Measurements from ENCODE around the gene CRYBB1.

Gene CRYBB1

GRCh38 chr22:26585104-26585790 is 32.6 kb downstream of the CRYBB1 start:
- Histone ChIP-seq H3K36me3 (ENCODE audit: insufficient read depth, low read length) (peaks cover 8% of the 10 kb centered on the region), H3K9ac (ENCODE audit: low read depth, low read length) (no peak overlapping the region), H4K20me1 (ENCODE audit: insufficient read depth, low read length) (no peaks in the 10 kb centered on the region; the same call in 1 of the 2 replicates), H3K4me3 (ENCODE audit: low read depth in 1 of 2, low read length in 2 of 2) (no peak overlapping the region), H3K9me3 (ENCODE audit: insufficient read depth, low read length, severe bottlenecking) (no peaks in the 10 kb centered on the region), H3K27me3 (ENCODE audit: insufficient read depth, low read length, poor library complexity) (no peaks in the 10 kb centered on the region), H3K4me2 (ENCODE audit: insufficient read depth, low read length) (no peak overlapping the region), H2AFZ (ENCODE audit: low read depth, low read length) (no peak overlapping the region), H3K79me2 (ENCODE audit: insufficient read depth, low read length) (peaks cover 17% of the 10 kb centered on the region), H3K4me1 (ENCODE audit: insufficient read depth, low read length) (peaks cover 20% of the 10 kb centered on the region), H3K27ac (ENCODE audit: low read length) (no peak overlapping the region)
- DNase-seq (peak; percentile 17), ATAC-seq (ENCODE audit: insufficient read depth, low read depth) (no peak)
- no peak for TF ChIP-seq EZH2 (IDR thresholded peaks at IDR 0.05; ENCODE audit: borderline replicate concordance, low read depth, low read length, severe bottlenecking)
- TF ChIP-seq CTCF (IDR thresholded peaks at IDR 0.05; ENCODE audit: borderline replicate concordance, extremely low read depth, low read length, poor library complexity, severe bottlenecking): no peak

- H3K4me3 ChIP-seq (ENCODE audit: low read depth in 1 of 2, low read length in 2 of 2): no peak overlapping the region
- peaks cover 10% of the 10 kb centered on the region; the same call in 1 of the 2 replicates for H3K79me2 ChIP-seq (ENCODE audit: insufficient read depth, low read length)
- DNase-seq (no peak), ATAC-seq (ENCODE audit: insufficient read depth, low read depth) (no peak)
- H3K9ac ChIP-seq (ENCODE audit: low read depth, low read length): no peak overlapping the region
- H3K9me3 ChIP-seq (ENCODE audit: insufficient read depth, low read length, severe bottlenecking): no peaks in the 10 kb centered on the region
- H3K27ac ChIP-seq (ENCODE audit: low read length): no peak overlapping the region
- H3K27me3 ChIP-seq (ENCODE audit: insufficient read depth, low read length, poor library complexity): no peaks in the 10 kb centered on the region
- peaks cover 8% of the 10 kb centered on the region; the same call in 1 of the 2 replicates for H3K36me3 ChIP-seq (ENCODE audit: insufficient read depth, low read length)
- no peak overlapping the region for H2AFZ ChIP-seq (ENCODE audit: low read depth, low read length)
- TF ChIP-seq EZH2 (IDR thresholded peaks at IDR 0.05; ENCODE audit: borderline replicate concordance, low read depth, low read length, severe bottlenecking) (no peak), CTCF (IDR thresholded peaks at IDR 0.05; ENCODE audit: borderline replicate concordance, extremely low read depth, low read length, poor library complexity, severe bottlenecking) (no peak)
- peaks cover 25% of the 10 kb centered on the region for H3K4me1 ChIP-seq (ENCODE audit: insufficient read depth, low read length)
- no peak overlapping the region for H3K4me2 ChIP-seq (ENCODE audit: insufficient read depth, low read length)
- H4K20me1 ChIP-seq (ENCODE audit: insufficient read depth, low read length): no peaks in the 10 kb centered on the region; the same call in 1 of the 2 replicates
These were observed 33.8 kb downstream of the CRYBB1 start for GRCh38 chr22:26584010-26584409.

GRCh38 chr22:26581633-26582168 is 36.1 kb downstream of the CRYBB1 start:
- no peak overlapping the region for H3K4me2 ChIP-seq (ENCODE audit: insufficient read depth, low read length)
- H3K4me1 ChIP-seq (ENCODE audit: insufficient read depth, low read length): peaks cover 28% of the 10 kb centered on the region
- H3K36me3 ChIP-seq (ENCODE audit: insufficient read depth, low read length): peaks cover 8% of the 10 kb centered on the region; the same call in 1 of the 2 replicates
- no peak overlapping the region for H3K9ac ChIP-seq (ENCODE audit: low read depth, low read length)
- no peak overlapping the region for H3K27ac ChIP-seq (ENCODE audit: low read length)
- no peak overlapping the region for H3K4me3 ChIP-seq (ENCODE audit: low read depth in 1 of 2, low read length in 2 of 2)
- no peaks in the 10 kb centered on the region for H3K9me3 ChIP-seq (ENCODE audit: insufficient read depth, low read length, severe bottlenecking)
- no peak for TF ChIP-seq CTCF (IDR thresholded peaks at IDR 0.05; ENCODE audit: borderline replicate concordance, extremely low read depth, low read length, poor library complexity, severe bottlenecking)
- no peak for TF ChIP-seq EZH2 (IDR thresholded peaks at IDR 0.05; ENCODE audit: borderline replicate concordance, low read depth, low read length, severe bottlenecking)
- no peak overlapping the region for H2AFZ ChIP-seq (ENCODE audit: low read depth, low read length)
- H3K27me3 ChIP-seq (ENCODE audit: insufficient read depth, low read length, poor library complexity): no peaks in the 10 kb centered on the region
- H3K79me2 ChIP-seq (ENCODE audit: insufficient read depth, low read length): peaks cover 4% of the 10 kb centered on the region
- DNase-seq (no peak), ATAC-seq (ENCODE audit: insufficient read depth, low read depth) (no peak)
- peaks cover 5% of the 10 kb centered on the region for H4K20me1 ChIP-seq (ENCODE audit: insufficient read depth, low read length)

Data from DND-41 (cell line).